Activated T-cell treated with anti-CD3 and anti-CD28 coated beads for 4 hours (primary cell): Measurements from ENCODE around the gene SYNPO.

Source experiments
- DNase-seq: peaks from one replicate; pipeline ENCODE4 v3.0.0-alpha.2; 2020

SYNPO gene

GRCh38 chr5:150609843-150610584 is 30.4 kb upstream of the SYNPO start:
- DNase-seq: no peak

GRCh38 chr5:150611026-150611425 is 29.4 kb upstream of the SYNPO start:
- DNase-seq: no peak

DNA sequence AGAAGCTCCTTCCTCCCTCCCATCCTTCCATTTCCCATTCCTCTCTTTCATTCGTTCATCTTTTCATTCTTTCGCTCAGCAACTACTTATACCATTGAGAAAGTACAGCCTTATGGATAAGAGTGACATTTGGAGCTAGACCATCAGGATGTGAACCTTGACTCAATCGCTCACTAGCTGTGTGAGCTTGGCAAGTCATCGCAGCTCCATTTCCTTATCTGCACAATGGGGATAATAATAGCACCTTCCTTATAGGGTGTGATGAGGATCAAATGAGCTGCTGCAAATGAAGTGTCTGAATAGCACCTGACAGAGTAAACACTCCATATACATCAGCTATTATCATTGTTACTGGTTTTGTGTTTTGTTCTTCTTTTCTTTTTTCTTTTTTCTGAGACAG is 28.1 kb upstream of the SYNPO start:
- no peak for DNase-seq

GRCh38 chr5:150612905-150613670 is 27.4 kb upstream of the SYNPO start:
- DNase-seq: no peak

DNA sequence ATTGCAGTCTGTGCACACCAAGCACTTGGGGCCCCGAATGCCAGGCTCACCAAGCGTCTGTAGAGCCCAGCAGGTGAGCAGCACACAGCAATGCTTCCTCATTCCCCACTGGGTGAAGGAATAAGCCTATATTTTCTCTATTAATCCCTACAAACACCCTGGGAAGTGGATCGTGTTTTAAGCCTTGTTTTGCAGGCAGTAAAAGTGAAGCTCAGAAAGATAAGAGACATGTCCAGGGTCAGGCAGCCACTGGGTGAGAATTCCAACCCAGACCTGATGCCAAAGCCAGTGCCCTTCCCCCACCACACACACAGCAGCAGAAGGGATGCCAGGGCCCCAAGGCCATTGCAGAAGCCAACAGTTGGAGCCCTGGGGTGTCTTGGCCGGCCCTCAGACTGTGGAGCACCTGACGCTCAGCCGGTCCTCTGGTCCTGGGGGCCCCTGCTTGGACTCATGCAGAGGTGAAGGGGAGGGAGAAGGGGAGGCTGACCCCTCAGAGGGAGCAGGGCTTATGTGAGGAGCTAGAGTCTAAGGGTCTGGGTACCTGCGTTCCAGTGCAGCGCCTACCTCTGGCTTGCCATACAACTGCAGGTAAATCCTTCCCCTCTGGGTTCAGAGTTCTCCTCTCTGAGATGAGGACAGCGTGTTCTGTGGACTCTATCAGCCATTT is 26.3 kb upstream of the SYNPO start:
- no peak for DNase-seq

DNA sequence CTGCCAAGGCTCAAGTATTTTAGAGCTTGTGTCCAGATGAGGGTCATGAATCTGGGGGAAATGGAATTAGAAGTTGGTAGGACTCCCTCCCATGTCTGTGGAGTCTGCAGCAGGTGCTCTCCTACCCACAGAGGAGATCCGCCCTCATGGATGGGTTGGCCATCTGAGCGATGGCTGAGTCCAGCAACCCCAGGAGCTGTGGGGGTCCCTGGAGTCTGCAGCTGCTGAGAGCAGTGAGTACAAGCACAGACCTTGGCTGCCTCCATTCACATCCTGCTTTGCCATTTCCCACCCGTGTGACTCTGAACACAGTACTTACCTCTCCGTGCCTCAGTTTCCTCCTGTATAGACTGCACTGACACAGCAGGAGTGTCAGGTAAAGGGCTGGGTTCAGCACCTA is 25.8 kb upstream of the SYNPO start:
- DNase-seq: no peak

- DNase-seq: no peak
These were observed 25.2 kb upstream of the SYNPO start for GRCh38 chr5:150615141-150615699.

- DNase-seq: no peak
These were observed 24.4 kb upstream of the SYNPO start for GRCh38 chr5:150616024-150616470.

- no peak for DNase-seq
These were observed 24.0 kb upstream of the SYNPO start for GRCh38 chr5:150616506-150616905.

GRCh38 chr5:150618163-150618562 is 22.3 kb upstream of the SYNPO start:
- no peak for DNase-seq

DNA sequence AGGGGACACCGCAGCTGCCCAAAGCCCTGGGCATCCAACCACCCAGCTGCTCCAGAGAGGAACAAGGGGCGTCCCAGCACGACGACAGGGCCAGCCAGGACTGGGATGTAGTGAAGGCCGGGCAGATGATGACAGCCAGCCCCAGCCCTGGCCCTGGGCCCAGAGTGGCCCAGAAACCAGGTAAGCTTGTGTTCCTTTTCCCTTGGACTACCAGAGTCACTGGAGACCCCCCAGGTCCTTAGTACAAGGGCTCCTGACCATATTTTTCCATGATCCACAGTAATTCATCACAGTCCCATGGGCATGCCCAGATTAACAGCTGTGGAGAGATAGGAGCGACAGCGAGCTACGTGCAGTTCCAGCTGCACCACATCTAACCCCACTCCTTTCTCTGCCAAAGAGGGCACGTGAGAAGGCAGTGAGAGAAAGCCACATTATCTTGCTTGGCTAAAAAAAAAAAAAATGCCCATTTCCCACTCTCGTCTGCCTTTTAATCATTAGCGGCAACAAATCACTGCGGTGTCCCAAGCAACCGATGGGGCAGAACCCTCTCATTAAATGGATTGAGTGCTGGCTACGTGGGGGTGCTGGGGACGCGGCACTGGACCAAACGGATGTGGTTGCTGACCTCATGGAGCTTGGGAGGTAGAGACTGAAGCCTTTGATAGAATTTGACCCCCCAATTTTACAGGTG is 21.7 kb upstream of the SYNPO start:
- no peak for DNase-seq

DNA sequence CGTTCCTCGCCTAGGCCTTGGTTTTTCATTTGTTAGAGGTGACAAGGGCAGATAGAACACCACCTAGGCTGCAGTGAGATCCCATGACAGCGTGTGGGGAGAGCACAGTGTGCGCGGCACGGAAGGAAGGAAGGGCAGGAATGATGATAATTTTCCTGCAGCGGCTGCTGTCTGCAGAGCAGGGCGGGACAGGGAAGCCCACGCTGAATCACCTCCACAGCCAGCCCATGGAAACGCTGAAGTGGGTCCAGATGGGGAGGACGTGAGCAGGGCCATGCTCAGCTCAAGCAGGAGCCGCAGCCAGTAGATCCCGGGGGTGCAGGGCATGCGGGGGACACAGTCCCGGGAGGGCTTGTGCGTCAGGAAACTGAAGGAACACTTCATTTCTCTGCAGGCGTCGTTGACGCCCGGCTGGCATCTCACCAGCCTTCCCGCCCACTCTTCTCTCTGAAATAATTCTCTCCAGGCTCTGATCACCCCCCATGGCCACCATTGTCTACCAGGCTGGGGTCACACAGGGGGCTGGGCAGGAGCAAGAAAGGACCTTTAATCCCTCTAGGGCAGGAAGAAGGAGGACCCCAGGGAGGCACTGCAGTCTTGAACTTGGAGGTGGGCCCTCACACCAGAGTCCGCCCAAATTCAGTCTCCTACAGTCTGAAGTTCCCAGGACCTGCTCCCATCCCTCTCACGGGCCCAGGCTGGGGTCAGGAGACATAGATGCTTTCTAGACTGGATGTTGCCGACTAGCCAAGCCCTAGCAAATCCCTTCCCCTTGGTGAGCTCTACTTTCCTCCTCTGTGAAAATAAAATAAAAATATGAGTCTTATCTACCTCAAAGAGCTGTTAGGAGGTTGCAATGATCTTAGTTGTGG is 20.9 kb upstream of the SYNPO start:
- no peak for DNase-seq

GRCh38 chr5:150621301-150621700 is 19.2 kb upstream of the SYNPO start:
- DNase-seq: no peak

DNA sequence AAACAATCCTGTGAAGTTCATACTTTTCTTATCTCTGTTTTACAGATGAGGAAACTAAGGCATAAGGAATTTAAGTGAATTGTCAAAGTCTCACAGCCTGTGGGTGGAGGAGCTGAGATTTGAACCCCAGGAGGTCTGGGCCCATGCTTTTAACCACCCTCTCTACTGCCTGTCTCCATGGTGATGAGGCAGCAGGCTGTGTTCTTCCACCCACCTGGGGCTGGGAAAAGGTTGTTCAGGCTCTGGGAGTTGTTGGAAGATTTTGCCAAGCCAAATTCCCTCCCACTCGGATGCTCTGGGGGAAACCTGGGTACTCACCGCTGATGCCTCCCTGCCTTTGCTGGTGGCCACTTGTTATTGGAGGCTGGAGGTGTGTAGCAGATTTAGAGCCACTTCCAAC is 18.3 kb upstream of the SYNPO start:
- DNase-seq: no peak

GRCh38 chr5:150623152-150623877 is 17.1 kb upstream of the SYNPO start:
- DNase-seq: no peak

DNA sequence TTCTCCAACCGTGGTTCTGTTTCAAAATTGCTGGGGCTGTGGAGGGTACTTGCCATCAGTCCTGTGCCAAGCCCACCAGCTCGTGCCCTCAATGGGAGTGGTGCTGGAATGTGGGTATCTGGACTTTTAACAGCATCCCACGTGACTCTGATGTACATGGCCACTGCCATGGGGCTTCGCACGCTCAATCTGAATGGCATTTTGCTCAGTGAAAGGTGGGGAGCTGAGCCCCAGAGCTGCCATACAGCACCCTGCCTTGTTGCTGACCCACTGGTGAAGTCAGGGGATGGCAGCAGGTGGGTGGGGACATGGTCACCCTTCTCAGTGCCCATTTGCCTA is 16.6 kb upstream of the SYNPO start:
- no peak for DNase-seq

DNA sequence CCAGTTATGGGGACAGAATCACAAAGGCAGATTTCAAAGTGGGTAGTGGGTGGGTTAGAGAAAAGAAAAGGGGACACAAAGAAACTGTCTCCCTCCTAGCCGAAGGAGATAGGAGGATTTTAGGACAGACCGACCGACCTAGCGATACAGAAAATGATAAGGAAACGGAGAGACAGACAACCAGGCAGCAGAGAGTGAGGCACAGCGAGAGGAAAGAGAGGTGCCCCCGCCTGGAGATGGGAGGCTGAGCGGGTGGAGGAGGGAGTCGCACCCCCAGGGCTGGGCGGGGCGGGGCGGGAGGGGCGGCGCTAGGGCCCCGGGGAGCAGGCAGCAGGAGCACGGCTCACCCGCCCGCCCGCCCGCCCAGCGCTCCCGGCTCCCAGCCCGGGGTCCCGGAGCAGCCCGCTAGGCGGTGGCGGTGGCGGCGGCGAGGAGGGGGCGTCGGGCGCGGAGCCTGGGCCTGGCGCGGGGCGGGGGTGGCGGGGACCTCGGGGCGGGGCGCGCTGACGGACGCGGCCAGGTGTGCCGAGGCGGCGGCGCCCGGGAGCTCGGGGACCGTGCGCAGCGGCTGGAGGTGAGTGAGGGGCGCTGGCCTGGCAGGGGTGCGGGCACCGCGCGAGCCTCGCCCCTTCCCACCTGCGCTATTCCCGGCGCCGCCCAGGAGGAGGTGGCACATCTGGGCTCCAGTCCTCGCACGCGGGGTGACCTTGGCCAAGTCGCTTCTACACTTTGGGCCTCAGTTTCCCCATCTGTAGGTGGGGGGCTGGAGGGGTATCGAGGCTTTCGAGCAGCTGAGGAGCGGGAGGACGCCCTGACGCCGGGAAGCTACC is 15.9 kb upstream of the SYNPO start:
- peak; percentile 5 for DNase-seq

DNA sequence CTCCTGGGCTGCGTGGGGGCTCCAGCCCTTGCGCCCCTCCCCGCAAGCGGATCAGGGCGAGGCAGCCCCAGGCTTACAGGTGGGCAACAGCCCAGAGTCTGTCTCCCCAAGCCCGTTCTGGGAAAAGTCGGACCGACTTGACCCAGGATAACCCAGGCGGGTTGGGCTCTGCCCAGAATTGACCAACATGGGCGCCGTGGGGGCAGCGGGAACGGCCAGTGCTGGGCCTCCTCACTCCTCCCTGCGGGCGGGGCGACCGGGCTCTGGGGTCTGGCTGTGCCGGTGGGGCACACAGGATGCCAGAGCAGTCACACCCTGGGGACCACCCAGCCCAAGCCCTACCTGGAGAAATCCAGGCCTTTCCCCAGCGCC is 15.3 kb upstream of the SYNPO start:
- no peak for DNase-seq

GRCh38 chr5:150625831-150626746 is 14.4 kb upstream of the SYNPO start:
- no peak for DNase-seq
